T1000 (cell line): Measurements from ENCODE around the gene LMO1.

ENCODE experiments used
- DNase-seq: peaks from one replicate; lab custom pipeline; 2025; ENCODE audit warnings: mixed read lengths; lab: John Stamatoyannopoulos, UW

Gene LMO1

DNA sequence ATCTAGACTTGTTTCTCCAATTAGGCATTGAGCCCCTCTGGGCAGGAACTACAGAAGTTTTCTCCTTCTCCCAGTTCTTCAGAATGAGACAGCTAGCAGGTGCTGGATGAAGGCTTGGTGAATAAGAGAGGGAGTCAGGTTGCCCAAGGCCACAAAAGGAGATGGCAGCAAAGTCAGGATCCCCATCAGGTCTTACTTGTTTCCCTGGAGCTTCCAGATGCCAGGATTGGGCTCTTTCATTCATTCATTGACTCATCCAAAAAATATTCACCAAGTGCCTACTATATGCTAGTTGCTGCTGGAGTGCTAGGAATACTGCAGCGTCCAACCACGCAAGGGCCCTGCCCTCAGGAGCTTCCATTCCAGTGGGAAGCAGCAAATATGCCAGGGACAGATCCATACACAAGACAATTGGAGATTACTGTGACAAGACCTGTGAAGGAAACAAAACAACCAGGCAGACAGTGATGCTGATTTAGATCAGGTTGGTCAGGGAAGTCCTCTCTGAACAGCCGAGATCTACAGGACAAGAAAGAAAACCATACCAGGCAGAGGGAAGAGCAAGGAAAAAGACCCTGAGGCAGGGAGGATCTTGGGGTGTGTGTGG lies 24.6 kb upstream of the LMO1 start:
- no peak for DNase-seq

DNA sequence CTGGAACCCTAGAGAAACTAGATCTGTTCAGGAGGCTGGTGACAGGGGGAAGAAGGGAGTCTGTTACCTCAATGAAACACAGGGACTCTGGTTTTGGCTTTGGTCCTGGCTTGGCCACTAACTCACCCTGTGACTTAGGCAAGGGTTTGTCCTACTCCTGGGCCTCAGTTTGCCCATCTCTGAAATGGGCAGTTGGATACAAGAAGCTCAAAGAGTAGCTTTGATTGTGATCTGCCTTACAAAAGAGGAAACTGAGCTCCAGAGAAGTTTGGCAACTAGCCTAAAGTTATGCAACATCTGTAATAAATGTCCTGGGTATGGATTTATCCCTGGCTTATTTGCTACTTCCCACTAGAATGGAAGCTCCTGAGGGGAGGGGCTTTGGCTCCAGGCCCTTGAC lies 24.0 kb upstream of the LMO1 start:
- DNase-seq, result no peak

DNA sequence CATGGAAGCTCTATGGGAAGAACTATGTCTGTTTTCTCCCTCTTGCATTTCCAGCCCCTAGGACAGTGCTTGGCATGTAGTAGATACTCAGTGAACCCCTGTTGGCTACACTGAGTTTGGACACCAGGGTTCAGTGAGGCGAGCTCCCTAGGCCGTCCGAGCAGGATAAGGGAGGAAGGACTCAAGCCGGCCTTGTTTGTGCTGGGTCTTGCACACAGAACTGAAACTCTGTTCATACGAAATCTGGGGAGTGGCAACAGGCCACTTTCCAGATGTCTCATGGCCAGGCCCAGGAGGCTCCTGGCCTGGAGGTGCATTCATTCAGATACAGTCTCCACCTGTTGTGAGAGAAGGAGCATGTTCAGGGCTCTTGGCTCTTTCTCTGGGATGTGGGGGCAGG lies 23.6 kb upstream of the LMO1 start:
- no peak for DNase-seq

DNA sequence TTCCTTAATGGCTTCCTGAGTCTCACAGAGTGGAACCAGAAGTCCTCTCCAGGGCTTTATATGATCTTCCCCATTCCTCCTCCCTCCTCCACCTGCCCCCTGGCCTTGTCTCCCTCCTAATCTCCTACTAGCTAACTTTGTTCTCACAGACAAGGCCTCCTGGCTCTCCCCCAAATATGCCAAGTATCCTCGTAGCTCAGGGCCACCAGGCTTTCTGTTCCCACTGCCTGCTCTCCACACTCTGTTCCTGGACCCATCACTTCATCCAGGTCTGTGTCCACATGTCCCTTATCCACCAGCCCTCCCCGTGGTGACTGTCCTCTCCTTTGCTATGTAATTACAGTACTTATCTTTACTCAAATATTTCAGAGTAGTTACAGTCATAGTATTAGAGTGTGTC lies 23.2 kb upstream of the LMO1 start:
- no peak for DNase-seq

DNA sequence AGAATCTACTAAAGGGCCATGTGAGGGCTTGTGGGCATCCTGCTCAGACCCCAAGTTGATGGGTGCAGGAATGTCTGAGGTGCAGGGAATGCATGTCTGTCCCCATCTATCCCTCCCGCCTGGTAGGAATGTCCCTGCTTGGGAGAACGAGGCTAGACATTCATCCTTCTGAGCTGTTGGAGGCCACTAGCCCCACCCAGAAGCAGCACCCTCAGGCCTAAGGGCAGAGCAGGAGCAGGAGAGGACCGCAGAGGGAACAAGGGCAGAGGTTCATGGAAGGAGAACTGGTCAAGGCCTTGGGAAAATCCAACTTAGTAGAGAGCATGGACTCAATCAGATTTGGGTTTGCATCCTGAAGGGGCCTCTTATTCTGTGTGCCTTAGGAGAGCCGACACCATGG lies 22.1 kb upstream of the LMO1 start:
- DNase-seq, result no peak

DNA sequence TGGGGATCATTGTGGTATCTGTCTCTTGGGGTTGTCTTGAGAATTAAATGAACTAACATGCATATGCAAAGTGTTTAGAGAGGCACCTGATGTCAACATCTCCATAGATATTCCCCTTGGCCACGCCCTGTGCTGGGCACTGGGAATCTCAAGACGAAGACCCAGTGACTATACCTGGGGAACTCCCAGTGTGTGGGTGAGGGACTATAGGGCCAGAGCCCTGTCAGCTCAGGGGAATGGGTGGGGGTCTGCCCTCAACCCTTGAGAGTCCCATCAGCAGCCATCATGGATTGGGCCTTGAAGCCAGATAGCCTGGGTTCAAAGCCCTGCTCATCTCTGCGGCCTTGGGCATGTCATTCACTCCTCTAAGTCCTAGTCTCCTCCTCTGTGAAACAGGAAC lies 21.6 kb upstream of the LMO1 start:
- DNase-seq, result no peak

DNA sequence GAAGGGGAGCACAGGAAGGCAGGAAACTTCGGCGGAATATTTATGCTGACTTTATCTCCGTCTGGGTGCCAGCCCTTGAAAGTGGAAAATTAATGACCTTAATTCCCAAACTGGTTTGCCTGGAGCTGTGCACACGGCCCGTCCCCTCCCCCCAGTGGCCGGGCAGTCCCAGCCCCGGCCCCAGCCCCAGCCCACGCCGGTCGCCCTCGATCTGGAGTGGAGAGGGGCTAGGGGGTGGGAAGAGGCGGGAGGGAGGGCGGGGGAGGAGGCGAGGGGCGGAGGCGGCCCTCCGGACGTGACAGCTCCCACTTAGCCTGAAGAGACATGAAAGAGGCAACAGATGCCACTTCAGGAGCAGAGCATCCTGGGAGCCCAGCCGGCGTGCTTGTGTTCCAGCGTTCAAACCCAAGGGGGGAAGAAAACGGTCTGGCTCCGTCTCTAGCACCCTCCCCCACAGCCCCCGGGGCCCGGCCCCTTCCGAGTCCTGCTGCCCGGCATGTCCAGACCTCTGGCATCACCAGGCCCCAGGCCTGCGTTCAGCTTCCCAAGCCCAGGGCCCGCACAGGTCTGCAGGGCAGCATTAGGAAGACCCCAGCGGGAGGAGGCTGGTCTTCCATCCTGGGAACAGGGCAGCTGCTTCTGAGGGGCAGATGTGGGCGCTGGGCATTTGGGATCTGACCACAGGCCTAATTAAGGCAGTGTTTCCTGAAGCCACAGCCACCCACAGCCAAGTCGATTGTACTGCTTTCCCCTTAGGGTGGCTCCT lies 20.0 kb upstream of the LMO1 start:
- DNase-seq, result no peak

DNA sequence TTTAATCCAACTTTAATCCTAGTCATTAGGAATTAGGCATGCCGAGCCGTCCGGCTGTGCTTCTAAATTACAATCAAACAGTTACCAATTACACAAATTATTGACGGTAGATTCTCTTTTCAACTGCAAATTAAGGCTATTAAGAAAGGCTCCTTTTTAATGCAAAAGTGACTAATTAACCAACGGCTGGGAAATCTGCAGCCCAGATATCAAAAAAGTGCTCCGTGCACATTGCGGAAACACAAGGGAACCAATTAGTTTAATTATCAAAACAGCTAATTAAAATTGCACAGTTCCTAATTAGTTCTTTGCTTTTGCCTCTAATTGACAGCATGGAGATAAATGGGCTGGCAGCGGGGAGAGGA lies 19.4 kb upstream of the LMO1 start:
- no peak for DNase-seq

DNA sequence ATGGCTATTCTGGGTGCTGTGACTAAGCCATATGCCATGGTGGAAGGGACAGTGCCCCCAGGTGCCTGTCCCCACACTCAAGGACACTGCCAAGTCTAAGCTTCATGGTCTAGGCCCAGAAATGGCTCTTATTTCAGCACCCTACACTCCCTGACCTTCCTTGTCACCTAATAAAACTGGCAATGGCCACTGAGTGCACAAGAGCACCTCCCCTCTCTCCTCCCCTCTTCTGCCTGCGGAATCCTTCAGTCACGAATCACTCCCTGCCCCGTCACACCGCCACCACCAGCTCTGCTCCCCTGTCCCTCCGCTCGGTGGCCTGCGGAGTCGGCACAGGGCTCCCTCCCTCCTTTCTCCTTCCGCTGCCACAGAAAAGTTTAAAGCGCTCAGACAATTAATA lies 19.0 kb upstream of the LMO1 start:
- no peak for DNase-seq

DNA sequence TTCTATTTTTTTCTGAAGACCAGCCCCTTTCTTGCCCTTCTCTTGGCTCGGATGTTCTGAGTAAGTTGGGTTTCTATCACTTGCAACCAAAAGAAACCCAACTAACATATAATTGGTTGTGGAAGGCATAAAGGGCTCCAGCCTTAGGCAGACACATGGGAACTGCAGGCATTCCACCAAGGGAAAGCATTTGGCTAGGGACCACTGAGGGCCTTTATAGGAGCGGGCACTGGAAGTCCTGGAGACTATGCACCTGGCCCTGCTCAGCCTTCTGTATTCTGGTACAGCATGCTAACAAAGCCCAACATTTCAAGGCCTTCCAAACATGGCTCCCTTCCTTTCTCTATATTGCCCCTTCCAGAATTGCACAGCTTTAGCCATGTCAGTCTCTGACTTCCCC lies 17.6 kb upstream of the LMO1 start:
- DNase-seq, result no peak

DNA sequence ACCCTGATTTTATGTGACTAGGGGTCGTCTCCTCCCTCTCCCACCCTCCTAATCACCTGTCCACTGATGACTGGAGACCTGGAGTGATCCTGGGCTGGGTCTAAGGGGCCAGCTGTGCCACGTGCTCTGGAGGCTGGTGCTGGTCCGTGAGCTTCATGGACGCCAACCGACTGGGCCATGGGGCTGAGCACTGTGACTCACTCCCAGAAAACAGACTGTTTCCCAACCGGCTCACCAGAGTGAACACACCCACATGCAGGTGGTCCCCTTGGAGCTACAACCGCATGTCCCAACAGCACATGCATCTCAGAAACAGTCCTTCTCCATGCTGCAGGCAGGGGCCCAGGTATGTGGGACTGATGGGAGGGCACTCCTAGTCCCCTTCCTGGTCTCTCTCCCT lies 14.0 kb upstream of the LMO1 start:
- no peak for DNase-seq

DNA sequence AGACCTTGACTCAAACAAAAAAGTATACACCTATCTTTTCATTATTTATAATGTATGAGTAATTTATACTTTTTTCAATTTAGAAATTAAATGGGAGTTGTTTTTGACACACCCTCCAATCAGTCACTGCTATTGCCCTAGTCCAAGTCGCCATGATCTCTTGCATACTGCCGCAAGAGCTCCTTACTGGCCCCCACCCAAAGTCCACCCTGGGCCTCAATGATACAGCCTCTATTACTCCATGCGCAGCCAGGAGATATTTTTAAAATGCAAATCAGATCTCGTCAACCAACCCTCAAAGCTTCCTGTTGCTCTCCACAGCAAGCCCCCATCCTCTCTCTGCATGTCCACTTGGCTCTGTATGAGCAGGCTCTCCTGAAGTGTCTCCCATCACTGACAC lies 12.8 kb upstream of the LMO1 start:
- DNase-seq, result no peak

DNA sequence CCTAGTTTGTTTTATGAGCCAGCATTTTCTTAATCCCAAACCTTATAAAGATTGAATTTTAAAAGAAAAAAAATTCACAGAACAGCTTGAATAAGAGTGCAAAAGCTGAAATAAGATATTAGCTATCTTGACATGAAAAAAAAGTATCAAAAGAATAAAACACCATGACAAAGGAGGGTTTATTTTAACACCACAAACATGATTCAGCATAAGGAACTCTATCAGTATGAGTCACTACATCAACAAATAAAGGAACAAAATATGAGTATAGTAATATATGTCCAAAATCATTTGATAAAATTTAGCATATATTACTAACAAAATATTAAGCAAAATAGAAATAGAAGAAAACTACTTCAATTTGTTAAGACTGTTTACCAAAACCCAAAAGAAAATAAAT lies 9.6 kb upstream of the LMO1 start:
- DNase-seq, result no peak

DNA sequence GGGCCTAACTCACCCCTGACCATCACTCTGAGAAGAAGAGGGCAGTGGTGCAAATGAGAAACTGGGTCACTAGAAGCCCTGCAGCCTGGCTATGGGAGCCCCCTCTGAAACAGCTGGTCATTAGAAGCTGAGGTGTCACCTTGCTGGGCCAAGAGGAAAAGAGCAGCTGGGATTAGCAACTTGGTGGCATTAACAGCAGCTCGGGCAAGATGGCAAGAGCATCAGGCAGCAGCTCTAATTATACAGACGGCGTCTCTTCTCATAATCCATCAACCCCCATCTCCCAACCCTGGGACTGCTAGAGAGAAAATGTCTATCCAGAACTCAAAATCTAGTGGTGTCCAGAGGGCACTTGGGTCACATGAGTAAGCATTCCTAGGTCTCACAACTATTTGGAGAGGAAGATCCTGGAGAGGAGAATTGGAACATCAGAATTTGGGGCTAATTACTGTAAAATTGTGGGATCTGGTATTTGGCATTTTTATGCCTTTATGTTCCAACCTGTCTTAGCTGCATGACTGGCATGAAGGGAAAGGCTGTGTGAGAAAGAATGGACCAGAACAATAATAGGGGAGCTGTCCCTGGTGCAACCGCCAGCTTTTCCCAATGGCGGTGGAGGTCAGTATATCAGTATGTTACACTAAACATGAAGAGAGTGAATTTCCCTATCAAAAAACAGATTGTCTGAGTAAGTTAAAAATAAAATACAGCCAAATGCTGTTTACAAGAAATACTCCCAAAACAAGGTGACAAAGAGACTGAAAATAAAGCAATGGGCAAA lies 7.6 kb upstream of the LMO1 start:
- no peak for DNase-seq

DNA sequence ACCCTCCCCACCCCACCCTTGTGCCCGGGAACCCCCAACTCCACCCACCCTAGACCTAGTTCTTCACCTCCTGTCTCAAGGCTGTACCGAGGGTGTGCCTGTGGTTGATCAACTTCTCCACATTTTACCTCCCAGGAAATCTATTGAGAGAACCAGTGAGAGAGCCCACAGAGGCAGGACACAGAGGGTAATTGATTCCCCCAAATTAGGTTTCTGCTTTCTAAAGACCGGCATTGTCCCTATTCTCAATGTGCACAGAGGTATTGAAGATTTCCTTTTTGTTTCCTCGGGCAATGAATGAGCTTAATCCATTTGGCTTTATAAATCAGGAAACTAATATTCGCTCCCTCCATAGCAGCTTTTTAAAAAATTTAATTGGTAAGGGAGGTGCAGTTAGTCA lies 6.0 kb upstream of the LMO1 start:
- no peak for DNase-seq

DNA sequence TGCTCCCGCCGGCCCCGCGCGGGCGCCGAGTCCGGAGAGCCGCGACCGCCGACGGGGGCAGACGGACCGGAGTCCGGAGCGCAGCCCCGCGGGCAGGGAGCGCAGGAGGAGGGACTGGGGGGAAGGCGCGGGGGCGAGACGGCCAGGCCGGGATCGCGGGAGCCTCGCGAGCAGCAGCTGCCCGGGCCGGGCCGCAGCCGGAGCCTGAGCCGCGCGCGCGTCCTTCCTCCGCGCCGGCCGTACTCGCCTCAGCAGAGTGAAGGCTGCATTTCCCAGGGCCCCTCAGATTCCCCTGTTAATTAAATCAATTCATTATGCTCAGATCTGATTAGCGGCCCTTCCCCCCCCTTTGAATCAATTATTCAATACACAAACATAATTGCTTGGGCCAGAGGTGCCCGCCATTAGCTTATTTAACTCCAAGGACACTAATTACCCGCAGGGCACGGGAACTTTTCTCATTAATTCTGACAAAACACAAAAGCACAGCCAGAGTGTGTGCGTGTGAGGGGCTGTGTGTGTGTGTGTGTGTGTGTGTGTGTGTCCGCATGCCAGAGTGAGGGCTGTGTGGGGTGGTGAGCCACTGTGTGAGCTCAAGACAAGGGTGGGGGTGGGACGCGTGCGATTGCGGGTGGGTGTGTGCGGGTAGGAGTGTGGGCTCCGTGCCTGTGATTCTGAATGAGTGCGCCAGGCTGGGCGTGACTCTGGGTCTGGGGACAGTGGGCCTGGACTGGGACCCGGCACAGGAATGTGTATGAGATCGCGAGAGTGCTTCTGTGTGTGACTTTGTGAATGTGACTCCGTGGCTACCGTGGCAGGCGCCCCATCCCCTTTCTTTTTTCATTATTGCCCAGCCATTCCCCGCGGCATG lies 5.1 kb upstream of the LMO1 start:
- no peak for DNase-seq

DNA sequence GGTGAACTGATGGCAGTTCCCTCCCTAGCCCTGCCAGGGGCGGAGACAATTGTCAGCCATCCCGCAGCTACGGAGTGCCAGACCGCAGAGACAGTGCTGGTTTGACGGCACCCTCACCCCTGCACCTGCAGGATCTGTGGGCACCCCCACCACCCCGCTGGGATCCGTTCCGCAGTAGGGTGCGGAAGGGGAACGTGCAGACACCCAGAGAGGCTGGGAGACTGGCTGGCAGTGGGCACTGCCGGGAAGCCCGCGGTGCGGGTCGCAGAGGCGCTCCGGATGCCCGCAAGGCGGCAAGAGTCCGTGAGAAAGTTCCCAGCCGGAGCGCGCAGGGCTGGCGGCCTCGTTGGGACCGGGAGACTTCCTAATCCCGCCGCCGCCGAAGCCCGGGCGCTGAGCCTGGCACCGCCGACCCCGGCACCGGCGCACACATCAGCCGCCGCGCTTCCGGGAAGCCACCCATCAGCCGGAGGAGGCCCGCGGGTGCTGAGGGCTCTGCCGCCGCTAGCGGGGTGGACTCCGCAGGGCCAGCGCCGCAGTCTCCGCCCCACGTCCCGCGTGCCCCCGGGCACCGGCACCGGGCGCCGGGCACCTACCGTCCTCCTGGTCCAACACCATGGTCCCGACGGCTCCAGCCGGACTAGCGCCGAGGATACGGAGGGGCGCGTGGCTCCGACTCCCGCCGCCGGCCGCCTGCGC lies 4.3 kb upstream of the LMO1 start:
- DNase-seq, result no peak

DNA sequence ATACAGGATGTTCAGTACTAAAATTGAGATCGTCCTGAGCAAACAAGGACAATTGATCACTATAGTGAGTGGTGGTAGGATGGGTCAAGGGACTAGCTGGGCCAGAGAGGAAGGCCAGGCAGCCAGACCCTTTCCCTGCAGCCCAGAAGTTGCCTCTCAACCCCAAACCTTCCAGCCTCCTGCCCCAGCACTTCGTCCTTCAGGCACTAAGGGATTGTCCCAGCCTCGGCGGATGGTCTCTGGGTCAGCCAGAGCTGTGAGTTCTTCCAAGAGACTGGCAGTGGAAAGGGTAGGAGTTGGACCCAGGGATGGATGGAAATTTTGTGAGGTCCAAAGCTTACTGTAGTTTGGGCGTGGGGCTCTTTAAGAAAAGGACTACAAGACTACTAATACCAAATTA lies 3.6 kb upstream of the LMO1 start:
- no peak for DNase-seq

DNA sequence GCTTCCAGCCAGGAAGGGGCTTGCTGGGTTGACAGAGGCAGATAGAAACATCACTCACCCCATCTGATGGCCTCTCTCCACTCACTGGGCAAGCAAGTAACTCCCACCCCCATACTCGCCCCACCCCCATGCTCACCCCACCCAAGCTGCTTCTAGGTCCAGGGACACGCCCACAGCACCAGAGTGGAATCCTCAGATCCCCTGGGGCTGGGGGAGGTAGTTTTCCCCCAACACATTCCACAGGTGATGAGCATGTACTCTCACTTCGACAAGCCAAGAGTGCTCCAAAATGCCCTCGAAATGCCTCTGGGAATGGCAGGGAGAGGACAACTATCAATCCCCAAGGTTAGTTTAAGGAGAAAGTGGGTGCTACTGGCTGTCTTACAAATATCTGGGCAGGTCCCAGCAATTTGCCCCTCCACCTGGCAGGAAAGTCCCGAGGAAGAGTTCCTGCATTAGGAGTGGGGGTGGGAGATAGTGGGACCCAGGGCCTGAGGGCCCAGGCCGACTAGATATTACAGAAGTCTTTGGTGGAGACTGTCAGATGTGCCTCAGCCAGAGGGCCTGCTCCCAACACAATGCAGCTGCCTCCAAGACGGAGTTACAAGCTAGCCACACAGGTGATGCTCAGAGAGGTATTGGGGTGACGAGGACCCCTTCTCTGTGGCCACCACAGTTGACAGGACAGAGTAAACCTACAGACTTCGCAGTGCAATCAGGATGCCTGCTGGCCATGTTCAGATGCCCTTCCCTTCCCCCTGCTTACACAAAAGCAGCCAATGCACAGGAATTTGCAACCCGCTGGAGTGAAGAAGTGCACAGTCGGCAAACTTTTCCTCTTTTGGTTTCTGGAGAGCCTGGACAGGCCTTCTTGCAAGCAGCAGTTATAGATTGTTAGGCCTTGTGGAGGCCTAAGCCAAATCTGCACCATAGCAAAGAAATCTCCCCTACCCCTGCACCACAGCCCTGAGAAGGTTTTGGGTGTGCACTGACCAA lies 2.9 kb upstream of the LMO1 start:
- DNase-seq, result no peak

DNA sequence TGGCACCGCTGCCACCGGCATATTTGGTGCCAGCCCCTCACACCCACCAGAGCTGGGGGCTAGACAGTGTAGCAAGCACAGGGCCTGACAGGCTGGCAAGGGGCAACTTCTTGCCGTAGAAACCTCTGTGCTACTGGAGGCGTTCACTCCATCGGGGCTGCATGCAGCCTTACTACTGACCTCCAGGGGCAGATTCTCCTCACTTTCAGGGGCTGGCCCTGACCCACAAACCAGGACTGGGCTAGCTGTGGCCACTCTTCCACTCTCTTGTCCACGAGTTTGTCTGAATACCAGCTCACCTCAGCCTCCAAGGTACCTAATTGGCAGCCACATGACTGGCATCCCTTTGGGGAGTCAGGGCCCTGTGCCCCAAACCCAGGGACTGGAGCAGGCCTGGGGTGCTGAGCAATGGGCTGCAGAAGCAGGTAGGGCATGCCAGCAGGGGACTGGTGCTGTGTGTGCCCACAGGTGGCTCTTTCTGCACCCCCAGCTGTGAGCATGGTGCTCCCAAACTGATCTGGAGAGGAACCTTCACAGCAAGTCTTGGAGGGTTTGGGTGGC lies 2.1 kb upstream of the LMO1 start:
- no peak for DNase-seq
